DND-41 (cell line): ENCODE measurements around the gene VWDE.
"Not testable (repeated sequence)": the region's sequence is repeated elsewhere in the genome, so short reads cannot be mapped to it uniquely, and the experiment has no call there.

Experiments used
- ATAC-seq: fragments of 200-7000 bp; cut with Tn5 transposase; 3 replicates; pipeline ENCODE4 v1.9.1; 2021; ENCODE audit warnings: low read depth; ENCODE audit not compliant: insufficient read depth
- DNase-seq: peaks from one replicate; pipeline ENCODE4 v3.0.0-alpha.2; 2020
- H2AFZ ChIP-seq: 2 replicates; pipeline ENCODE4 v1.6.0; 2012; ENCODE audit warnings: low read depth, low read length
- H3K27ac ChIP-seq: 2 replicates; pipeline ENCODE4 v1.5.1; 2012; ENCODE audit warnings: low read length, inconsistent platforms
- H3K27me3 ChIP-seq: fragments of 200-600 bp; sonication (generic); 2 replicates; pipeline ENCODE4 v1.6.0; 2012; ENCODE audit warnings: low read length, mild to moderate bottlenecking, inconsistent platforms; ENCODE audit not compliant: insufficient read depth, poor library complexity
- H3K36me3 ChIP-seq: 2 replicates; pipeline ENCODE4 v1.5.1; 2012; ENCODE audit warnings: low read length, inconsistent platforms; ENCODE audit not compliant: insufficient read depth
- H3K4me1 ChIP-seq: 2 replicates; pipeline ENCODE4 v1.5.1; 2012; ENCODE audit warnings: mild to moderate bottlenecking, low read length; ENCODE audit not compliant: insufficient read depth
- H3K4me2 ChIP-seq: 2 replicates; pipeline ENCODE4 v1.6.0; 2012; ENCODE audit warnings: mild to moderate bottlenecking, moderate library complexity, low read length, inconsistent platforms; ENCODE audit not compliant: insufficient read depth
- H3K4me3 ChIP-seq, 2 experiments: fragments of 200-600 bp in 1 of 2; shearing (Covaris generic) in 1 of 2; 2 replicates each; pipeline ENCODE4 v1.5.1; 2012 to 2016; ENCODE audit warnings: inconsistent platforms in 2 of 2, low read length in 2 of 2, mild to moderate bottlenecking in 2 of 2, low read depth in 1 of 2, moderate library complexity in 1 of 2
- H3K79me2 ChIP-seq: 2 replicates; pipeline ENCODE4 v1.6.0; 2012; ENCODE audit warnings: low read length, inconsistent platforms; ENCODE audit not compliant: insufficient read depth
- H3K9ac ChIP-seq: 2 replicates; pipeline ENCODE4 v1.6.0; 2012; ENCODE audit warnings: low read depth, mild to moderate bottlenecking, inconsistent platforms, low read length, moderate library complexity
- H3K9me3 ChIP-seq: 2 replicates; pipeline ENCODE4 v1.5.1; 2012; ENCODE audit warnings: low read length, moderate library complexity, mild to moderate bottlenecking, inconsistent platforms; ENCODE audit not compliant: insufficient read depth, severe bottlenecking
- H4K20me1 ChIP-seq: 2 replicates; pipeline ENCODE4 v1.6.0; 2012; ENCODE audit warnings: low read length; ENCODE audit not compliant: insufficient read depth
- EZH2 ChIP-seq: IDR thresholded peaks from 3 replicates; pipeline ENCODE4 v1.6.1; 2012; ENCODE audit warnings: borderline replicate concordance, low read depth, mild to moderate bottlenecking, moderate library complexity, low read length, inconsistent platforms; ENCODE audit not compliant: severe bottlenecking
- TF ChIP-seq, protein P1 (sequence below): IDR thresholded peaks from 2 replicates; pipeline ENCODE4 v1.5.1; 2012; ENCODE audit warnings: borderline replicate concordance, low read length, moderate library complexity, mild to moderate bottlenecking; ENCODE audit not compliant: poor library complexity, severe bottlenecking; ENCODE audit errors: extremely low read depth

The VWDE gene

GRCh38 chr7:12398186-12398585, 5.5 kb downstream of the VWDE start:
- no peaks in the 10 kb centered on the region for H3K79me2 ChIP-seq
- no peaks in the 10 kb centered on the region for H4K20me1 ChIP-seq
- no peak overlapping the region for H3K4me2 ChIP-seq
- no peak for ATAC-seq
- no peak for DNase-seq
- no peak overlapping the region for H2AFZ ChIP-seq
- H3K4me3 ChIP-seq: no peak overlapping the region
- H3K36me3 ChIP-seq: no peaks in the 10 kb centered on the region
- no peaks in the 10 kb centered on the region for H3K4me1 ChIP-seq
- no peak overlapping the region for H3K27ac ChIP-seq
- no peaks in the 10 kb centered on the region for H3K9me3 ChIP-seq
- no peak overlapping the region for H3K9ac ChIP-seq
- H3K27me3 ChIP-seq: no peaks in the 10 kb centered on the region
- TF ChIP-seq EZH2: no peak
- TF ChIP-seq, protein P1, sequence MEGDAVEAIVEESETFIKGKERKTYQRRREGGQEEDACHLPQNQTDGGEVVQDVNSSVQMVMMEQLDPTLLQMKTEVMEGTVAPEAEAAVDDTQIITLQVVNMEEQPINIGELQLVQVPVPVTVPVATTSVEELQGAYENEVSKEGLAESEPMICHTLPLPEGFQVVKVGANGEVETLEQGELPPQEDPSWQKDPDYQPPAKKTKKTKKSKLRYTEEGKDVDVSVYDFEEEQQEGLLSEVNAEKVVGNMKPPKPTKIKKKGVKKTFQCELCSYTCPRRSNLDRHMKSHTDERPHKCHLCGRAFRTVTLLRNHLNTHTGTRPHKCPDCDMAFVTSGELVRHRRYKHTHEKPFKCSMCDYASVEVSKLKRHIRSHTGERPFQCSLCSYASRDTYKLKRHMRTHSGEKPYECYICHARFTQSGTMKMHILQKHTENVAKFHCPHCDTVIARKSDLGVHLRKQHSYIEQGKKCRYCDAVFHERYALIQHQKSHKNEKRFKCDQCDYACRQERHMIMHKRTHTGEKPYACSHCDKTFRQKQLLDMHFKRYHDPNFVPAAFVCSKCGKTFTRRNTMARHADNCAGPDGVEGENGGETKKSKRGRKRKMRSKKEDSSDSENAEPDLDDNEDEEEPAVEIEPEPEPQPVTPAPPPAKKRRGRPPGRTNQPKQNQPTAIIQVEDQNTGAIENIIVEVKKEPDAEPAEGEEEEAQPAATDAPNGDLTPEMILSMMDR: no peak

- Histone ChIP-seq H3K4me3 (no peak overlapping the region), H3K4me2 (no peak overlapping the region), H4K20me1 (no peaks in the 10 kb centered on the region), H3K79me2 (no peaks in the 10 kb centered on the region), H3K4me1 (no peaks in the 10 kb centered on the region), H3K27ac (no peak overlapping the region), H3K36me3 (no peaks in the 10 kb centered on the region), H3K9ac (no peak overlapping the region), H2AFZ (no peak overlapping the region), H3K9me3 (no peaks in the 10 kb centered on the region), H3K27me3 (no peaks in the 10 kb centered on the region)
- no peak for TF ChIP-seq EZH2
- TF ChIP-seq, protein P1: no peak
- DNase-seq (no peak), ATAC-seq (no peak)
These were observed 6.0 kb downstream of the VWDE start for GRCh38 chr7:12397671-12398070.

DNA sequence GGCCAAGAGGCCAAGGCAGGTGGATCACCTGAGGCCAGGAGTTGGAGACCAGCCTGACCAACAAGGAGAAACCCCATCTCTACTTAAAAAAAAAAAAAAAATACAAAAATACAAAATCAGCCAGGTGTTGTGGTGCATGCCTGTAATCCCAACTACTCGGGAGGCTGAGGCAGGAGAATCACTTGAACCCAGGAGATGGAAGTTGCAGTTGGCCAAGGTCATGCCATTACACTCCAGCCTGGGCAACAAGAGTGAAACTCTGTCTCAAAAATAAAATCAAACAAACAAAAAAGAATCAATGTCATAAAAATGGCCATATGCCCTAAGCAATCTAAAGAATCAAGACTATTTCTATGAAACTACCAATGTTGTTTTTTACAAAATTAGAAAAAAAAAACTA, 7.0 kb downstream of the VWDE start:
- H3K9ac ChIP-seq, H3K4me3 ChIP-seq, H3K27me3 ChIP-seq, ATAC-seq, H3K9me3 ChIP-seq, H3K27ac ChIP-seq, H2AFZ ChIP-seq, H3K4me2 ChIP-seq, H3K79me2 ChIP-seq, DNase-seq, H3K4me1 ChIP-seq, H4K20me1 ChIP-seq, H3K36me3 ChIP-seq: not testable (repeated sequence)

GRCh38 chr7:12391922-12392615, 11.6 kb downstream of the VWDE start:
- ATAC-seq (no peak), DNase-seq (no peak)
- H2AFZ ChIP-seq: no peak overlapping the region
- H3K36me3 ChIP-seq: no peaks in the 10 kb centered on the region
- H3K9me3 ChIP-seq: no peaks in the 10 kb centered on the region
- no peaks in the 10 kb centered on the region for H3K27me3 ChIP-seq
- H3K4me1 ChIP-seq: no peaks in the 10 kb centered on the region
- no peak overlapping the region for H3K4me3 ChIP-seq
- no peaks in the 10 kb centered on the region for H4K20me1 ChIP-seq
- H3K79me2 ChIP-seq: no peaks in the 10 kb centered on the region
- no peak overlapping the region for H3K9ac ChIP-seq
- no peak overlapping the region for H3K4me2 ChIP-seq
- TF ChIP-seq, protein P1: no peak
- TF ChIP-seq EZH2: no peak
- no peak overlapping the region for H3K27ac ChIP-seq
